HG03469 (cell line): ENCODE measurements around the gene CCDC38.
"Not testable (repeated sequence)": the region's sequence is repeated elsewhere in the genome, so short reads cannot be mapped to it uniquely, and the experiment has no call there.

Experiments used
- ATAC-seq: cut with Tn5 transposase; IDR thresholded peaks from one replicate; pipeline ENCODE4 v1.9.1; 2021; ENCODE audit warnings: mild to moderate bottlenecking, moderate library complexity, moderate number of reproducible peaks; ENCODE audit not compliant: unreplicated experiment

CCDC38 gene

DNA sequence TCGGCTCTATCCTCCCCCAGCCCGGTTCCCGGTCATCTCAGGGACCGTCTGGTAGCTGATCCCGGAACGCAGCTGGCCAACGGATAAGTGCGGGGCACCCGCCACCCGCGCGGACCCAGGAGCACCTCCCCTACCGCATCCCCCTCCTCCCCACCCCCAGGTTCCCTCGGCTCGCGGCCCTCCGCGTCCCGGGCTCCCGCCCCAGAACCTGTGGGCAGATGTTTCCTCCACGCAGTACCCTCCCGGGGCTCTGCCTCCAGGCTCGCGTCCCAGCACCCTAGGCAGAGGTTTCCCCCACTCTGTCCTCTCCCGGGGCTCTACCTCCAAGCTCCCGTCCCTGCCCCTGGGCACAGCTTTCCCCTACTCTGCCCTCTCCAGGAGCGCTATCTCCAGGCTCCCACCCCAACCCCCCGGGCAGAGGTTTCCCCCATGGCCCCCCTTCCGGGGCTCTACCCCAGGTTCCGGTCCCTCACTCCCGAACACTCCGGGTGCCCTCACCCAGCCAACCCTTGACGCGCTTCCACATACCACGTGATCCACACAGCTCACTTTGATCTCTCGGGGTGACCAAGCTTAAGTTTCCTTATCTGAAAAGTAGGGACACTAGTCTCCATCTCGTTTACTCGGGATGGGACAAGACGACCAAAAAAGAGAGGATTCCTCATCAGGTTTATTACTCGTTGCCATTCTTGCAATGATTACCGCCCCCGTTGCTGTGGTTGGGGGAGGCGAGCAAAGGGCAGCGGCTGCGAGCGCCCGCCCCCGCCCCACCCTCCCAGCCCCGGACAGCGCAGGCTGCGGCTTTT is at the start of gene CCDC38:
Gene CCDC38 (minus strand): TSS at position 91 of the 806 bp plus-strand sequence. CDS start 6,105 bp downstream, outside the sequence.
- ATAC-seq: peak; percentile 98

- ATAC-seq: no peak
Measured at GRCh38 chr12:95990136-95990535, 47.7 kb upstream of the CCDC38 start.

- ATAC-seq: no peak
Measured at GRCh38 chr12:95989504-95990123, 47.2 kb upstream of the CCDC38 start.

- no peak for ATAC-seq
Measured at GRCh38 chr12:95988506-95989275, 46.3 kb upstream of the CCDC38 start.

DNA sequence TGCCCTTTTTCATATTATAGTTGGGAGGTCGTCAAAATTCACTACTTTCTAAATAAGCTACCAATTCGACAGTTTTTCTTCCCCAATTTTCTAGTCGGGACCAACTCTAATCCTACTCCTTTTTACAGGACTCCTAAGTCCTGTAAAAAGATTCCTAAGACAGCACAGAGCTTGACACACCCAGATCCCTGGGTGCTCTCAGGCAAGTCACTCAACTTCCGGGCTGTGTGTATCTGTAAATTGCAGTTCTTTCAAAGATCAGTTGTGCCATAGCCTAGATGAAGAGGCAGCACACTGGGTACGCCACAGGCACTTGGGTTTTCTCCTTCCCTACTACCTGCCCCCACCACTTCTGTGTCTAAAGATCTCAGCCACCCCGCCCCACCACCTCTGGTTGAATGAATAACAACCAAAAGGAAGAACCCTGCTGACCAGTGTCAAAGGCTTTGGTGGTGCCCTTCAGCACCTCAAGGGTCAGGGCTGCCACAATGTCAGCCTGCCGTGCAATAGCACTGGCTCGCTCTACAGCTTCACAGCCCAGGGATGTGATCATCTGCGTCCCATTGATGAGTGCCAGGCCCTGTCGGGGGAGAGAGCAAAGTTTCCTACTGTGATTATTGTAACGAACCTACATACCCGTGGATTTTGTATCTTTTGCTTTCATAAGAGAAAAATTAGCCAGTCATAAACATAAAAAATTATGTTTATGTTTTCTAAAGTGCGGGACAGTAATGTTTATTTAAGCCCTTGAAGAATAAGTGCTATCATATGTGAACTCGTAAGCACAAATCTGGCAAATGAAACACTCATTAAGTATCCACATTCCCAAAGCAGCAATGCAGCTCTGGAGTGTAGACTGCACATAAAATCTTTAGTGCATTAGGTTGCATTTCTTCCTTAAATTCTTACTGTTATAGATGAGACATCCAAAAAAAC is 44.5 kb upstream of the CCDC38 start:
- ATAC-seq: no peak

- ATAC-seq: no peak
Measured at GRCh38 chr12:95984682-95985081, 42.3 kb upstream of the CCDC38 start.

GRCh38 chr12:95982602-95983001 is 40.2 kb upstream of the CCDC38 start:
- ATAC-seq: no peak

DNA sequence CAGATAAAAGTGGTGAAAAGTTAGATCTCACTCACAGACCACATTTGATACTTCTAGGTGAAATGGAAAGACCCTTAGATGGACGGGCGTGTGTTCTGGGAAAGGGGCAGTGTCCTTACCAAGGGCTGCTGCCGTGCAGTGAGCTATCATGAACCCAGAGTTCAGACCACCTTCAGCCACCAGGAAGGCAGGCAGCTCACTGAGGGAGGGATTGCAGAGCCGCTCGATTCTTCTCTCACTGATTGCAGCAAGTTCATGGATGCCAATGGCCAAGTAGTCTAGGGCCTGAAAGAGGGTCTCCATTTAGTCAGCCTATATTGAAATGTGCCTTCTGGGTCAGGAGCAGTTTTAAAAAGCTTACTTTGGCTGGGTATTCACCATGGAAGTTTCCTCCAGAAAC is 38.0 kb upstream of the CCDC38 start:
- no peak for ATAC-seq

GRCh38 chr12:95978774-95979173 is 36.4 kb upstream of the CCDC38 start:
- ATAC-seq: no peak

GRCh38 chr12:95978351-95978750 is 35.9 kb upstream of the CCDC38 start:
- ATAC-seq: no peak

GRCh38 chr12:95977764-95978305 is 35.4 kb upstream of the CCDC38 start:
- no peak for ATAC-seq

DNA sequence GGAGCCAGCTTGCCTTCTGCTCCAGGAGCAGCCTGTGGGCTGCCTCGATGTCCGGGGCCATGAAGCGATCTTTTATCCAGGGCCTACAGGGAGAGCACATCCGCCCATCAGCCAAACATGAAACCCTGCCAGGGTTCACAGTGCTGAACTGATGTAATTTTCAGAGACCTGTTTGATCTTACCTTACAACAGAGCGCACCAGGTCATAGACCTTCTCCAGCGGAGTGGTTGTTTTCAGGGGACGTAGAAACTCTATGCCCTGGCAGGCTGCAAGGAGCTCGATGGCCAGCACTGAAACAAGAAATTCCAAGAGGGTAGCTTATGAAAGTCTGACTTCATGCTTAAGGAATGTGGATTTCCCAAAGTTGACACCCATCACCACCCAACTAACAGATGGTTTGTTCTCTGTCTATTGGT is 34.0 kb upstream of the CCDC38 start:
- ATAC-seq: no peak

- no peak for ATAC-seq
Measured at GRCh38 chr12:95975491-95975890, 33.1 kb upstream of the CCDC38 start.

GRCh38 chr12:95974358-95974757 is 31.9 kb upstream of the CCDC38 start:
- no peak for ATAC-seq

DNA sequence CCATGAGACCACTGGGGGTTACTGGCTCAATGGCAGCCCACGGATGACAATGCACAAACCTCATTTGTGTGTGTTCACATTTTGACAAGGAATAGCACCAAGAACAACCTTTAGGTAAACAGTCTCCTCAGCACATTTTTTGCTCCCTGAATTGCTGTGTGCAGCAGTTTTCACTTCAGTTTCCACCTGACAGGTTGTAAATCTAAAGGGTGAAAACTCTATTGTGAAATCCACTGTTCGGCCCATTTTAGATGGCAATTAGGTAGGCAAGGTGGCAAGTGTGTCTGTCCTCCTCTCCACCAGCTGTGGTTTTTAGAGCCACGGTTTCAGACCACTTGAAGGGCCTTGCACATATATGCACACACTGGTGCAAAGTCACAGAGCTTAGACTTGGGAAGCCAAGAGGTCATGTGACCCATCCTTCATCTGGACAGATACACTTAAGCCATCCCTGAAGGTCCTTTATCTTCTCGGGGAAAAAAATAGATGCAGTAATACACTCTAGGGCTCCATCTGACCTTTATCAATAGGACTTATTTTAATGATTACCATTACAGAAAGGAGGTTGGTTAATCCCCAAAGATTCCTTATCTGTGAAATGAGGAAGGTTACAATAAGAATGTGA is 30.5 kb upstream of the CCDC38 start:
- ATAC-seq: no peak

- ATAC-seq: no peak
Measured at GRCh38 chr12:95970905-95971304, 28.5 kb upstream of the CCDC38 start.

GRCh38 chr12:95969116-95969515 is 26.7 kb upstream of the CCDC38 start:
- ATAC-seq: not testable (repeated sequence)

GRCh38 chr12:95967301-95967700 is 24.9 kb upstream of the CCDC38 start:
- ATAC-seq: no peak

DNA sequence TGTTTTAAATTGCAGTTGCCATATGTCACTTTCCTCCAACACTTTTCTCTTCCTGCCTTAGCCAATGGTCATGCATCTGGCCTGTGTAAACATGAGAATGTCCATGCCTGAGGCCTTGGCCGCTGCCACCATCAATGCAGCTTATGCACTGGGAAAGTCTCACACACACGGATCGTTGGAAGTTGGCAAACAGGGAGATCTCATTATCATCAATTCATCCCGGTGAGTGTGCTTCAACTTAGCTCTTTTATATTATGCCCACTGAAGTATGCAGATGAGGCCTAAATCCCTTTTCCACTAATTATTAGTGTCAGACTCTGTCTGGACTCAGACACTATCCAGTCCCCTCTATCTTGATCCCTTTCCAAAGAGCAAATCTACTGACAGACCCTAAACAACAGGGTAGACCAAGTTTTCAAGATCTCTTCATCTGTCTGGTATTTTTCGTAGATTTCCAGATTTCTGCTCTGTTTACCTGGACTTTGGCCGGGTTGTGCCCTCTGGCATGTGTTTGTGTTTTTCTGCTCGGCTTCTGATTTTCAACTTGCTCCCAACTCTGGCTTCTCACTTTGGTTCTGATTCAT is 24.0 kb upstream of the CCDC38 start:
- ATAC-seq: no peak
